Hepatocyte (in vitro differentiated cells): ENCODE results near the gene RAB43. TPM values are rescaled to one million over a fixed set of nuclear protein-coding genes. Genes with fewer than 3 reads are reported as not detected.
"Not testable (repeated sequence)": the region's sequence is repeated elsewhere in the genome, so short reads cannot be mapped to it uniquely, and the experiment has no call there.

ENCODE experiments used
- DNase-seq: peaks from one replicate; pipeline ENCODE4 v3.0.0-alpha.2; 2016; ENCODE audit warnings: low spot score
- H2AFZ ChIP-seq: fragments of 200-600 bp; sonication (generic); 2 replicates; pipeline ENCODE4 v1.6.0; 2016; ENCODE audit warnings: antibody characterized with exemption, mild to moderate bottlenecking
- H3K27ac ChIP-seq: fragments of 200-600 bp; sonication (generic); 2 replicates; pipeline ENCODE4 v1.5.1; 2016; ENCODE audit warnings: mild to moderate bottlenecking
- H3K27me3 ChIP-seq: fragments of 200-600 bp; sonication (generic); 2 replicates; pipeline ENCODE4 v1.6.1; 2016
- H3K36me3 ChIP-seq: fragments of 200-600 bp; sonication (generic); replicated peaks from 2 replicates; pipeline ENCODE4 v1.5.1; 2016; ENCODE audit warnings: low read depth; ENCODE audit not compliant: insufficient read depth
- H3K4me1 ChIP-seq: fragments of 200-600 bp; sonication (generic); 2 replicates; pipeline ENCODE4 v1.5.1; 2016; ENCODE audit warnings: mild to moderate bottlenecking, moderate library complexity; ENCODE audit not compliant: insufficient read depth
- H3K4me2 ChIP-seq: fragments of 200-600 bp; sonication (generic); 2 replicates; pipeline ENCODE4 v1.6.0; 2016
- H3K4me3 ChIP-seq: fragments of 200-600 bp; sonication (generic); 2 replicates; pipeline ENCODE4 v1.5.1; 2016; ENCODE audit warnings: mild to moderate bottlenecking
- H3K79me2 ChIP-seq: fragments of 200-600 bp; sonication (generic); 2 replicates; pipeline ENCODE4 v1.6.0; 2017; ENCODE audit warnings: mild to moderate bottlenecking
- H3K9me2 ChIP-seq: fragments of 200-600 bp; sonication (generic); replicated peaks from 2 replicates; pipeline ENCODE4 v1.6.0; 2017; ENCODE audit warnings: mild to moderate bottlenecking; ENCODE audit not compliant: insufficient read depth
- H3K9me3 ChIP-seq: fragments of 200-600 bp; sonication (generic); 2 replicates; pipeline ENCODE4 v1.5.1; 2016; ENCODE audit warnings: low read depth, mild to moderate bottlenecking
- H4K20me1 ChIP-seq: fragments of 200-600 bp; sonication (generic); 2 replicates; pipeline ENCODE4 v1.6.0; 2016; ENCODE audit warnings: mild to moderate bottlenecking; ENCODE audit not compliant: insufficient read depth, poor library complexity, severe bottlenecking
- CTCF ChIP-seq: fragments of 200-600 bp; sonication (generic); IDR thresholded peaks from 2 replicates; pipeline ENCODE4 v1.5.1; 2016; ENCODE audit warnings: antibody characterized with exemption, mild to moderate bottlenecking; ENCODE audit not compliant: poor library complexity
- EZH2 ChIP-seq: fragments of 200-600 bp; sonication (generic); IDR thresholded peaks from 2 replicates; pipeline ENCODE4 v1.6.1; 2016; ENCODE audit warnings: antibody characterized with exemption, mild to moderate bottlenecking, borderline replicate concordance
- EZH2phosphoT487 ChIP-seq: fragments of 200-600 bp; sonication (generic); IDR thresholded peaks from one replicate; pipeline ENCODE4 v1.6.1; 2018; ENCODE audit warnings: antibody characterized with exemption, mild to moderate bottlenecking, low read depth, moderate library complexity; ENCODE audit not compliant: unreplicated experiment, severe bottlenecking
- WGBS: methylation state at CpG from one replicate; pipeline ENCODE4 v1.1.6; 2016; ENCODE audit warnings: low lambda C conversion rate; ENCODE audit errors: missing lambda C conversion rate; 5-methylcytosine and 5-hydroxymethylcytosine counted together
- polyA plus RNA-seq: library from polyadenylated mRNA; unstranded; fragments of >200 nt; fragmentation: Nextera tagmentation; extraction: Ambion mirVana; gene quantifications from 2 replicates; pipeline ENCODE4 v1.2.1, GENCODE V29; 2016
- total RNA-seq: library from RNA; depleted of rRNA; stranded (reverse); fragments of >200 nt; gene quantifications from 2 replicates; pipeline ENCODE4 v1.2.3, GENCODE V29; 2014

Gene RAB43
- total and polyA plus RNA-seq, 2 experiments from 2014 or later: 23.5 to 27.1 TPM

DNA sequence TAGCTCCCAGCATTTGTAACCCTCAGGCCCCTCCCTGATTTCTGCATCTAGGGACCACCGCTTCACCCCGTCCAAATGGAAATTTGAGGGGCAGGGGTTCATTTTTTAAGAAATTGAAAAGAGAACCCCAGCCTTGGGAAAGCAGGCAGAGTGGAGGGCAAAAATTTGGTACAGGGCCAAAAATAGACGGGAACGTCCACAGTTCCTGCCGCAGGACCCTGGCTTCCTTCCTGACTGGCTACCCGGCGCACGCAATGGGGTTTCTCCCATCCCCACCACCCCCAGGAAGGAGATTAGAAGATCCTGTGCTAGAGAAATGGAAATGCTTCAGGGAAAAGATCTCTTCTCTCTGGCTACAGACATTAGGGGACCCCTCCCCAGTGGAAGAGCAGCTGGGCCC is 40.1 kb downstream of the RAB43 start:
- no peaks in the 10 kb centered on the region for H4K20me1 ChIP-seq
- no peaks in the 10 kb centered on the region for H3K9me2 ChIP-seq
- no peak overlapping the region for H3K4me3 ChIP-seq
- no peak for TF ChIP-seq EZH2
- no peak for TF ChIP-seq EZH2phosphoT487
- TF ChIP-seq CTCF: no peak
- H3K4me1 ChIP-seq: no peaks in the 10 kb centered on the region
- no peaks in the 10 kb centered on the region for H3K79me2 ChIP-seq
- WGBS: 93% methylated on average over 8 of the region's 8 CpGs
- no peak for DNase-seq
- H3K36me3 ChIP-seq: no peaks in the 10 kb centered on the region
- no peak overlapping the region for H2AFZ ChIP-seq
- no peak overlapping the region for H3K27ac ChIP-seq
- no peaks in the 10 kb centered on the region for H3K9me3 ChIP-seq
- H3K27me3 ChIP-seq: no peaks in the 10 kb centered on the region
- no peak overlapping the region for H3K4me2 ChIP-seq

DNA sequence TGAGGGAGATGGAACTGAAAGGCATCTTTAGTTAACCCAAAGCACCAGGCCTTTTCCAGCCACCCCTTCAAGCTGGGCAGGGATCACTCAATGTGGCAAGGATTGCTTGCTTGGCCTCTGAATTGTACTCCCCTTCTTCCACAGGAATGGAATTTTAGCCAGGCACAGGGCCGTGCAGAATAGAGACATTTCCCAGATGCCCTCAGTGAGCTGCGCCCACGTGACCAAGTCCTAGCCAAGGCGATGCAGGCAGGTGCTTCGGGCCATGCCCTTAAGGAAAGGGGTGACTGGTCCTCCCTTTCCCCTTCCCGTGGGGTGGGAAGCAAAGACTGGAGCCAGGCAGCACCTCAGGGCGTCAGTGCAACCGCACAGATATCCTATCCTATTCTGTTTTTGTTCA is 43.1 kb downstream of the RAB43 start:
- no peak overlapping the region for H3K27ac ChIP-seq
- no peaks in the 10 kb centered on the region for H3K9me2 ChIP-seq
- H3K36me3 ChIP-seq: no peaks in the 10 kb centered on the region
- H3K9me3 ChIP-seq: no peaks in the 10 kb centered on the region
- 85% methylated on average over 8 of the region's 8 CpGs for WGBS
- H4K20me1 ChIP-seq: no peaks in the 10 kb centered on the region
- no peak overlapping the region for H2AFZ ChIP-seq
- TF ChIP-seq EZH2phosphoT487 (no peak), EZH2 (no peak), CTCF (no peak)
- H3K4me2 ChIP-seq: no peak overlapping the region
- H3K79me2 ChIP-seq: no peaks in the 10 kb centered on the region
- H3K4me3 ChIP-seq: no peak overlapping the region
- no peaks in the 10 kb centered on the region for H3K4me1 ChIP-seq
- H3K27me3 ChIP-seq: no peaks in the 10 kb centered on the region
- DNase-seq: no peak

DNA sequence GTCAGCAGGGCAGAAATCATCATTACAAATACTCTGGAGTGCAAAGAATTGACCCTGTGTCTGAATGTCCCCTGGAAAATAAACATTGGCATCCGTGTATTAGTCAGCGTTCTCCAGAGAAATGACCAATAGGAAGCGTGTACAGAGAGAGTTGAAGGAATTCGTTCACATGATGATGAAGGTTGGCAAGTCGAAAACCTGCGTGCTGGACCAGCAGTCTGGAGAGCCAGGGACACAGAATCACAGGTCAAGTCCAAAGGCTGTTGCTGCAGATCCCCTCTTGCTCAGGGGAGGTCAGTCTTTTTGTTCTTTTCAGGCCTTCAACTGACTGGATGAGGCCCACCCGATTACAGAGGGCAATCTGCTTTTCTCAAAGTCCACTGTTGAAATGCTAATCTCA is 44.4 kb downstream of the RAB43 start:
- H3K79me2 ChIP-seq: no peaks in the 10 kb centered on the region
- H2AFZ ChIP-seq: no peak overlapping the region
- no peaks in the 10 kb centered on the region for H3K9me2 ChIP-seq
- H3K36me3 ChIP-seq: no peaks in the 10 kb centered on the region
- H3K4me1 ChIP-seq: no peaks in the 10 kb centered on the region
- DNase-seq: no peak
- no peak overlapping the region for H3K4me3 ChIP-seq
- H3K27ac ChIP-seq: no peak overlapping the region
- TF ChIP-seq EZH2 (no peak), EZH2phosphoT487 (no peak), CTCF (no peak)
- no peaks in the 10 kb centered on the region for H4K20me1 ChIP-seq
- H3K4me2 ChIP-seq: no peak overlapping the region
- H3K9me3 ChIP-seq: no peaks in the 10 kb centered on the region
- 83% methylated on average over 7 of the region's 7 CpGs for WGBS
- H3K27me3 ChIP-seq: no peaks in the 10 kb centered on the region

DNA sequence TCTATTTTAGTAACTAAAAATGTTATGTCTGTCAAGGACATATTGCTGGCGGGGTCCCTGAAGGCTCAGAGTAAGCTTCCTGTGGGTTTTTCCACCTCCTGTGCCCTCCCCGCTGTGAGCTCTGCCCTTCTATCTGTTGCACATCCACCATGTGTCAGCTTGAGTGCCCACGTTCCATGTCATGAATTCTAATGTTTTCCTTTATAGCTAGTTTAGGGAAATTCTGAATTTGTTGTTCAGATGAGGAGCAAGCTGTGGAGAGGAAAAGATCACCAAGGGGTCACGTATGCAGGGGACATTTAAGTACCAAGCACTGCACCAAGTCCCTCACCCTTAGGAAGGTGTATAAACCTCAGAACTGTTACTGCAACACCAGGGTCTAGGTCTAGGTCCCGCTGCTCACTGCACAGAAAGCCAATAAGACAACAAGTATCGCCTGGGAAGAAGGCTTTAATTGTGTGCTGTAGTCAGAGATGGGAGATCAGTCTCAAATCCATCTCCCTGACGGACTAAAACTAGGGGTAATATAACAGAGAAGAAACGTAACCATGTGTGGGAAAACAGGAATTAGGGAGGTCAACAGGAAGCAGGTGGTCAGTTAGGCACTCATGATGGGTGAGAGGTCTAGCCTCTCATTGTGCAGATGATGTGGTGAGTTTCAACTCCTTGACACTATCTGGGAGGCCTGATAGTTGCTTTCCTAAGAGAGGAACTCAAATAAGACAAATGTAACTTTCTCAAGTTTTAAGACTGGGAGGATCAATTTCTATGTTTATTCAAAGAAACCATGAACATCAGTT is 51.3 kb downstream of the RAB43 start:
- Histone ChIP-seq H3K4me1 (no peaks in the 10 kb centered on the region), H3K9me2 (no peaks in the 10 kb centered on the region), H4K20me1 (no peaks in the 10 kb centered on the region), H3K27ac (no peak overlapping the region), H3K9me3 (no peaks in the 10 kb centered on the region), H2AFZ (no peak overlapping the region), H3K27me3 (no peaks in the 10 kb centered on the region), H3K36me3 (no peaks in the 10 kb centered on the region), H3K4me2 (no peak overlapping the region), H3K79me2 (no peaks in the 10 kb centered on the region), H3K4me3 (no peak overlapping the region)
- no peak for DNase-seq
- whole genome bisulfite sequencing: 84% methylated on average over 8 of the region's 8 CpGs
- TF ChIP-seq EZH2: no peak
- no peak for TF ChIP-seq CTCF
- TF ChIP-seq EZH2phosphoT487: no peak

- not testable (repeated sequence) for H2AFZ ChIP-seq, DNase-seq, H3K4me1 ChIP-seq, H3K9me3 ChIP-seq, H4K20me1 ChIP-seq, H3K4me3 ChIP-seq, H3K27ac ChIP-seq, H3K36me3 ChIP-seq, H3K79me2 ChIP-seq, H3K9me2 ChIP-seq, H3K27me3 ChIP-seq, H3K4me2 ChIP-seq
- WGBS: 92% methylated on average over 13 of the region's 13 CpGs
These were observed 52.1 kb downstream of the RAB43 start for GRCh38 chr3:129069313-129070085.
